Inflammatory macrophage (primary cell): ENCODE data around the gene LPCAT1.
"Not testable (repeated sequence)": the region's sequence is repeated elsewhere in the genome, so short reads cannot be mapped to it uniquely, and the experiment has no call there.

Source experiments
- DNase-seq, 2 donors: peaks; one replicate each; pipeline ENCODE4 v3.0.0-alpha.2; 2020 to 2022

LPCAT1 gene

DNA sequence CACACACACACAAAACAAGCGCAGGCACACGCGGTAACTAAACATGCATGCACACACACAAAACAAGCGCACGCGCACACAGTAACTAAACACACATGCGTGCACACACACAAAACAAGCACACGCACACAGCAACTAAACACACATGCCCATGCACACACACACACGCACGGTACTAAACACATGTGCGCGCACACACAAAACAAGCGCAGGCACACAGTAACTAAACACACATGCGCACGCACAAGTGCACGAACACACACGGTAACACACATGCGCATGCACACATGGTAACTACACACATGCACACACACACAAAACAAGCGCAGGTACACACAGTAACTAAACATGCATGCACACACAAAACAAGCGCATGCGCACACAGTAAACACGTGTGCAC, 58.6 kb downstream of the LPCAT1 start:
- no peak for DNase-seq

DNA sequence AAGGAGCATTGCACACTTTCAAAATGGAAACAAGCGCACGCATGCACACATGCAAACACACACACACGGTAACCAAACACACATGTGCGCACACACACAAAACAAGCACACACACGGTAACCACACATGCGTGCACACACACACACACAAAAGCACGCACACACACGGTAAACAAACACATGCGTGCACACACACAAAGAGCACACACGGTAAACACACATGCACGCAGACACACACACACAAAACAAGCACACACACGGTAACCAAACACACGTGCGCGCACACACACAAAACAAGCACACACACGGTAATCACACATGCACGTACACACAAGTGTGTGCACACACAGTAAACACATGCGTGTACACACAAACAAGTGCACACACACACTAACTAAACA, 59.2 kb downstream of the LPCAT1 start:
- no peak for DNase-seq

DNA sequence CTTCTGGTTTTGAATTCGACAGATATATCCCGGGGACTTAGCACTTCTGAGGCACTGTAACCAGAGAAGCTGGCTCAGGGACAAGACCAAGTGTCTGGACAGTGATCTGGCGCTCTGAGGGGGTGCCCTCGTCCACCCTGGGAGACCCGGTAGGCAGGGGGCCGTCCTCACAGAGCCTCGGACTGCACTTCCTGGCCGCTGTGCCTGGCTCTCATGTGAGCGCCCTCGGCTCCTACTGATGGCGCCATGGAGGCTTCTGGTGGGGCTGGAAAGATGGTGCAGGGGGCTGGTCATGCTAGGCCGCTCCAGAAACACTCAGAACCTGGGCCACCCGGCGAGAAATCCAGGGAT, 59.7 kb downstream of the LPCAT1 start:
- DNase-seq, result no peak

DNA sequence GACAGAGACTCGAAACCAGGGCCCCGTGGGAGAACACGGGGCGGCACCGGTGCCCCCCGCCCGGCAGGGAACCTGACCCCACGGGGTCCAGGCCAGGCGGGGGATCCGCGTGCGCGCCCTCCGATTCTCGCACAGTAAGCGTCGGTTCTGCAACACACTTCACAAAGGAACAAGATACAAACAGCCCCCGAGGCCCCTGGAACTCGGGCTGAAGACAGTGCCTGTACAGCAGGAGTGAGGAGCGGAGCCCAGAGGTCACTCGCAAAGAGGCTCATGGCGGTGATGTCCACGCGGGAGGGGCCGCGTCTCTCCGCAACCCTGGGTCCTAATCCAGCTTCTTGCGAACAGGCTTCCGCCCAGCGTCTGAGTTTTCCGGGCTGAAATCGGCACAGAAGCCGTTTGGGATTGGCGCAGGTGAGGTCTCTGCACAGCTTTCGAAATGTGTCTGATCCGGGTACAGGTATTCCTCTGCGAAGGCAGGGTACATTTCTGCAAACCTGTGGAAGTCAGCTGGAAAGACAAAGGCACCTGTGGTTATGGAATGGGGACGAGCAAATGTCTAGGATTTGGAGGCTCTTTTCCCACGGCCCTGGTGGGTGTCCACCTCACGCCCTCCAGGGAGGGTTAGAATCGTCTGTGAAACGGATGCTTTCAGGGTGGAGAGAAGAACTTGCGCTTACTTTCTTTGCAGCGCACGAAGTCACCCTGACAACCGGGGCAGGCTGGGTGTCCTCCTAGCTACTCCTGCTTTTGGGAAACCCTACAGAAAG, 60.2 kb downstream of the LPCAT1 start:
- DNase-seq, result no peak

DNA sequence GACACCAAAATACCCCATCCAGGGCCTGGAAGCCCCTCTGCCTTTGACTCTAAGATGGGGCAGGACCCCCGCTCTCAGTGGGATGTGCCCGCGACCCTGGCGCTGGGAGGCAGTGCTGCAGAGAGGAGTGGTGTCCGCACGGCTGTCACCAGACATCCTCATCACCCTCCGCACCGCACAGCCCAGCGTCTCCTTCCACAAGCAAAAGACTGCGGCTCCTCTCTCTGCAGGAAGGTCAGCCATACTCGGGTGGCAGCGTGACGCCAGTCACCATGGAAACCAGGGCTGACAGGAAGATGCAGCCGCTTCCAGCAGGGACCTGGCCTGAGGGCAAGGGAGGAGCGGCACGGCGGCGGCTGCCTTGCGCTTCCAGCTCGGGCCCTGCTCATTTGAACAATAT, 61.4 kb downstream of the LPCAT1 start:
- DNase-seq, result no peak

DNA sequence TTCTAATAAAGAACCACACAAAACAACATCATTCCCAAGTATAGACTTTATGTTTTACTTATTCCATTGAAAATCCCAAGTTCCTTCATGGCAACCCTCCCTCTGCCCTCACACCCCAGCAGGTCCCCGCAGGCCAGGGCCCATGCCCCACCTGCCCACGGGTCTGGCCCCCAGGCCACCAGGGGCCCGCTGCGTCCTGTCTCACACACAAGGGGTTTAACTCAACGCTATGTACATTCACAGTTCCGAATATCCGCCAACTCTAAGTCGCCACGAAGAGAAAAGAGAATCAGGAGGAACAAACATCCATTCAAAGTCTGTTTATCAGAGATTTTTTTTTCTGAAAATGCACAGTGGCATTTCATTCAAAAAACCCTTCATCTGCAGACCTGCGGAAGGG, 62.4 kb downstream of the LPCAT1 start:
- no peak for DNase-seq

DNA sequence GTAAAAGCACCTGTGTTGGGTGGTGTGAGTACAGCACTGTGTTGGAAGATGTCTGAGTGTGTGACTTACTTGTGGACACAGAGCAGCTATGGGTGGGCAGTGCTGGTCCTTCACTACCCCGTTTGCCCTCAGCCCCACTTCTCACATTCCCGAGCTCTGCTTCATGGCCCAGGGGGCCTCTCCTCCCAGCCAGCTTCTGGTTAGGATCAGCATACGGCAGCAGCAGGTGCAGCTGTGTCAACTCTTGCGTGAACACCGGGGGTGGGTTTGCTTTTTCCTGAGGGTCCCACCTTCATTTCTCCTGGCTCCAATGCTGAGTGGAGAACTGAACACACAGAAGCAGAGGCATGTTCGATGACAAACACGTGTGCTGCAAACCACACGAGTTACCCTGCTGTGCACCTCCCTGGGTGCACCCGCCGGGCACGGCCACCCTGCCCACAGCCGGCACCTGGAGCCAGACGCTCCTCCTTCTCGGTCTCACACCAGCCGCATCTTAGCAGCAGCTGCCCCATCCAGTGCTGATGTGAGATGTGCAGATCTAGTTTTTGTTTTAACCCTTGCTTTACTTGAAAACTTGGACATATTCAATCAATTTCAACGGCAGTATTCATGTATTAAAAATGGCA, 63.6 kb downstream of the LPCAT1 start:
- no peak for DNase-seq

DNA sequence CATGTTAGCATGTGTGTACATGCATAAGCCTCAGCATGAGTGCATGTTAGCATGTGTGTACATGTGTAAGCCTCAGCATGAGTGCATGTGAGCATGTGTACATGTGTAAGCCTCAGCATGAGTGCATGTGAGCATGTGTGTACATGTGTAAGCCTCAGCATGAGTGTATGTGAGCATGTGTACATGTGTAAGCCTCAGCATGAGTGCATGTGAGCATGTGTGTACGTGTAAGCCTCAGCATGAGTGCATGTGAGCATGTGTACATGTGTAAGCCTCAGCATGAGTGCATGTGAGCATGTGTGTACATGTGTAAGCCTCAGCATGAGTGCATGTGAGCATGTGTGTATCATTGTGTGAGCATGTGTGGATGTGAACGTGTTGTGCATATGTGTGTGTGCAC, 64.3 kb downstream of the LPCAT1 start:
- not testable (repeated sequence) for DNase-seq

DNA sequence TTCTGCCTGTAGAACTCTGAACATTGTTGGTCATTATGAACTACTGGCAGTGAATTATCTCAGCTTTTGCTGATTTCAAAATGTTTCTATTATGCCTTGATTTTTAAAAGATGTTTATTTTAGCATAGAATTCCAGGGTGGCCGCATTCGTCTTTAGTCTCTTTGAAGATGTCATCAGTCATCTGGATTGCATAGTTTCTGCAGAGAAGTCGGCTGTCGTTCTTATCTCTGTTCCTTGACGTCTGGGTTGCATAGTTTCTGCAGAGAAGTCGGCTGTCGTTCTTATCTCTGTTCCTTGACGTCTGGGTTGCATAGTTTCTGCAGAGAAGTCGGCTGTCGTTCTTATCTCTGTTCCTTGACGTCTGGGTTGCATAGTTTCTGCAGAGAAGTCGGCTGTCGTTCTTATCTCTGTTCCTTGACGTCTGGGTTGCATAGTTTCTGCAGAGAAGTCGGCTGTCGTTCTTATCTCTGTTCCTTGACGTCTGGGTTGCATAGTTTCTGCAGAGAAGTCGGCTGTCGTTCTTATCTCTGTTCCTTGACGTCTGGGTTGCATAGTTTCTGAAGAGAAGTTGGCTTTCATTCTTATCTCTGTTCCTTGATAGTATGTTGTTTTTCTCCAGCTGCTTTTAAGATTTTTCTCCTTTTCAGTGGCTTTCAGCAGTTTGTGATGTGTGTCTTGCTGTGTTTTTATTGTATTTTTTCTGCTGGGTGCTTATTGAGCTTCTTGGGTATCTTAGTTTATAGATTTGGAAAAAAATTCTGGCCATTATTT, 67.5 kb downstream of the LPCAT1 start:
- not testable (repeated sequence) for DNase-seq

DNA sequence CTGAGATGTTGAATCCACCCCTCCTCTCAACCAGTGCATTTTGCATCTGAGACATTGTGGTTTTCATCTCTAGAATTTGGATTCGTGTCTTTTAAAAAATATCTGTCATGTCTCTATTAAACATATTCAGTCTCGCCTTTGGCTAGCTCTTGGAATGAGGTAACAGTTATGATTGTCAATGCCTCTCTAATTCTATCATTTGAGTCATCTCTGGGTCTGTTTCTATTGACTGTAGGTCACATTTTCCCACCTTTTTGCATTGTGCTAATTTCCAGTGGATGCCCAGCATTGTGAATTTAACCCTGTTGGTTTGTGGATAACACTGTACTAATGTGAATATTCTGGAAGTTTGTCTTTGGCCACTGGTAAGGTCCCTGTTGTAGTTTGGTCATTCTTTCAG, 70.1 kb downstream of the LPCAT1 start:
- DNase-seq, result no peak

DNA sequence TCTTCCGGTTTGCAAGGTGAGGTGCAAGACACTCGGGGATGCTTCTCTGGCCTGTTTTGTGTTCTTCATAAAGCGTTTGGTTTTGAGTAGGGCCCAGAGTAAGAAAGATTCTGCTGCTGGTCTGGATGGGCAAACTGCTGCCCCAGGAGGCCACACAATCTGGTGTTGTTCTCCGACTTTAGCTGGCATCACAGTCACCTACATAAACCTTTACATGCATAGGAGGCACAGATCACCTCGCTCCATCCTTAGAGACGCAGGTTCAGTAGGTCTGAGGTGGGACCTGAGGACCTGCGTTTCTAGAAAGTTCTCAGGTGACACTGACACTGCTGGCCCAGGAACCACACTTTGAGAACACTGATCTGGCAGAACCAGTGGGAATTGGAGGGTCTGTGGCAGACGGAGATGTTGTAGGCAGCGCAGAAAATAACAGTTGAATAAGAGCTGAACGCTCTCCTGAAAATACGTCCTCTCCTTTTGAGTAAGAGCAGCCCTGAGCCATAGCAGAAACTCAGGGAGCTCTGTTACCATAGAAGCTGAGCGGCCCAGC, 74.6 kb downstream of the LPCAT1 start:
- DNase-seq, result no peak

DNA sequence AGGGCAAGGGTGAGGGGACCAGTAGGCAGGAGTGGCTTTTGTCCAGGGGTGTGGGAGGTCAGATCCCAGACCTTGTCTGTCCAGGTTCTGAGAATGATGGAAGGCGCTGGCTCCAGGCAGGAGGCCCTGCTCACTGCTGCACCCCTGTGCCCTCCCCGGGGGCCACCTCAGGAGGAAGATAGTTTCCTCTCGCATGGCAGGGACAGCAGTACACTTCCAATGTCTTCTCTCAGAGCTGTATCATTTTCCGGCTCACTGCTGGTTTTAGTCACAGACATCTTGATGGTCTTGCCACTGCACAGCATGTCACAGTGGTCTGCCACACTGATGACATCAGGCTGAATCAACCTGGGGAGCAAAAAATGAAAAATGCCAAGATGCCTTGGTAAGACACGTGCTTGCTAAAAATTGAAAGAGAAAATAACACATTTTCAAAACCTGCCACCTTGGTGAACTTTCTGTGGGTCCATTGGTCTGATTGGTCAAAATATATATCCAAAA, 75.2 kb downstream of the LPCAT1 start:
- no peak for DNase-seq

DNA sequence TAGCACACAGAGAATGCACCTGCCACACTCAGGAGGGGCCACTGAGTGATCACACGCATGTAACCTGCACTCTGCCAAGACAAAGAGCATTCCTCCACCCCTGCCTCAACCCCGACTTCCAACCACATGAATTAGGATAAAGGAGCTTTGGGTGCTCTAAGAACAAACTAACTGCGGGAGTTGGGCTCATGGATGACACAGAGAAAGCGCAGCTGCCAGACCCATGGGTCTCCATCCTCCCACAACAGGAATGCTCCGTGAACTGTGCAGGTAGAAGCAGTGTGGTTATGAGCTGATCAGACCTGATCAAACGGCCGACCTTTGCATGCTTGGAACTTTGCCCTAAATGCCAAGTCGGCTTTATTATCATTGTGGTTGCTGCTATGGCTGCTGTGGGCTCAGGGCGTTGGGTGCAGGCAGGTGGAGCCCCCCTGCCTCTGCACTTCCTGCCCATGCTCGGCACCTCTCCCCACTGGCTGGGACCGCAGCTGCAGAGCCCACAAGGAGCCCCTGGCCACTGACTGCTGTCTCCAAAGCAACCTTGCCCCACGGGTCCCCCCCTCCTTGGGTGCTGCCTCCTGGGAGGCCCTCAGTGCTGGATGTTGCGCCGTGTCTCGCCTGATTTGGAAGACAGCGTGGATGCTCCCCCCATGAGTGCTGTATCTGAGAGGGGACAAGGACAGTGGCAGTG, 75.9 kb downstream of the LPCAT1 start:
- DNase-seq, result no peak

DNA sequence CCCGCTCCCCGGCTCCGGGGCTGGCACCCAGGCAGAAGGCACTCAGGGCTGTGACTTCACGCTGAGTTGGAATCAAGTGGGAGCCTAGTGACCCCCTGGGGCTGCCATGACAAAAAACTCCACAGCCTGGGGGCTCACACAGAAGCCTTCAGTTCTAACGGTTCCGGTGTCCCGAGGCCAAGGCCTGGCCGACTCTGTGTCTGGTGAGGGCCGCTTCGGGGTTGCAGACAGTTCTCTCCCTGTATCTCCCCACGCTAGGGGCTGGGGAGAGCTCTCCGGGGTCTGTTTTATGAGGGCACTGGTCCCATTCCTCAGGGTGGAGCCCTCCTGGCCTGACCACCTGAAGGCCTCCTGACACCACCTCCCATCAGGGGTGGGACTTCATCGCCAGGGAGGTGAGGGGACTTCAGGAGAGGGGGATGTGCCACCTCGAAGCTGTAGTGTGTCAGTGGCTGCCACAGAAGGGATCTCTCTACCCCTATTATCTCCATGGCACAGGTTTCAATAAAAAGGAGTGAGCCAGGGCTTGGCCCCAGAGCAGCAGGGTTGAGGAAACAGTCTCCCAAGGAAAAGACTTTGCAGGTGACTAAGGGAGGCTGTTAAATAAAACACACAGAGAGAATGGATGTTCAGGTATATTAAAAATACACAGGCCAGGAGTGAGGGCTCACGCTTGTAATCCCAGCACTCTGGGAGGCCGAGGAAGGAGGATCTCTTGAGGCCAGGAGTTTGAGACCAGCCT, 77.0 kb downstream of the LPCAT1 start:
- no peak for DNase-seq

DNA sequence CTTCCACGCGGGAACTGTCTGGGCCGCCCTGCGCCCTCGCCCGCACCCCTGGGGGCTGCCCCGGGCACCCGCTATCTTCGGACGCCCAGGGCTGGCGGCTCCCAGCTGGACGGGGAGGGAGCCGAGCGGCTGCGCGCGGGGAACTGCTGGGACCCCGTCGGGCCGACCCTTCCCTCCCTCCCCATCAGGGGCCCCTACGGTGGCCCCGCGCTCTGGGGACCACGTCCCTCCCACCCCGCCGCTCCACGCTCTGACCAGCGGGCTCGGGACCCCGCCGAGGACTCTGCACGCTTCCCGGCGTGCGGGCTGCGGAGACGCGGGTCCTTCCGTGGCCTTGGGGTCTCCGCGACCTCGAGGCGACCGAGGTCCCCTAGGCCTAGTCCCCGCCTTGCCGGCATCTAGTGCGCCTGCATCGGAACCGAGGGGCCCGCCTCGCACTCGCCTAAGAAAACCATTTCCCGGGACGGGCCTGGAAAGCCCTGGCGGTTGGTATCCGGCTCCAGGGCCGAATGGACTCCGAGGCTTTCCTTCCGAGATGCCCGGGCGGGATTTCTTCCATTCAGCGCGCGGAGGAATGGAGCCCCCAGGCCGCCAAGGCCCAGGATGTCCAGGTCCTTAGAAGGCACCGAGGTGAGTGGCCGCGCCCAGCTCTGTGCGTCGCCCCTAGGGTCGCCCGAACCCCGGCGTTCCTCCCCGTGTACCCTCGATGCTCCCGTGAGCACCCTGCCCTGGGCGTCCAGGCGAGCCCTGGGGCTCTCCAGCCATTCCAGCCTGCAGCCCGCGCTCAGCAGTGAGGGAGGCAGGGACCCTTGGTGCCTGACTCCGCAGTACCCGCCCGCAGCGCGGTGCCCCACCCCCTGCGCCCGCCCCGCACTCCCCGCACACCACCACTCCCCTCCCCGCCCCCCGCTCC, 77.8 kb downstream of the LPCAT1 start:
- DNase-seq, result no peak

DNA sequence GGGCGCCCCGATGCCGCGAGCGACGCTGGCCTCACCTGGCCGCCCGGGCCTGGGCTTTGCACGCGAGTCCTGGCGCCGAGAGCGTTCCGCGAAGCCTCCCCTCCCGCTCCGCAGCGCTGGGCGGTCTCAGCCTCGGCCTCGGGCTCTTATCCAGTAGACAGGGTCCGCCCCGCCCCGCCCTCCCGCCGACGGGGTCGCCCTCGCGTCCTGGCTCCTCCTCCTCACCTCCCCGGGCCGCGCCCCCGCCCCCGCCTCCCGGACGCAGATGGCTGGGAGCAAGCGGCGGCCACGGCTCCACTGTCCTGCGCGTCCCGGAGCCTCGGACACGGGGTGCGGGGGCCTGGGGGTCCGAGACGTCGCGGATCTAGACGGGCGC, 78.5 kb downstream of the LPCAT1 start, which contains the start of gene SLC6A3:
SLC6A3 (minus strand) TSS at position 128 of the 376 bp plus-strand sequence. CDS start 2,243 bp downstream, outside the sequence.
- no peak for DNase-seq

DNA sequence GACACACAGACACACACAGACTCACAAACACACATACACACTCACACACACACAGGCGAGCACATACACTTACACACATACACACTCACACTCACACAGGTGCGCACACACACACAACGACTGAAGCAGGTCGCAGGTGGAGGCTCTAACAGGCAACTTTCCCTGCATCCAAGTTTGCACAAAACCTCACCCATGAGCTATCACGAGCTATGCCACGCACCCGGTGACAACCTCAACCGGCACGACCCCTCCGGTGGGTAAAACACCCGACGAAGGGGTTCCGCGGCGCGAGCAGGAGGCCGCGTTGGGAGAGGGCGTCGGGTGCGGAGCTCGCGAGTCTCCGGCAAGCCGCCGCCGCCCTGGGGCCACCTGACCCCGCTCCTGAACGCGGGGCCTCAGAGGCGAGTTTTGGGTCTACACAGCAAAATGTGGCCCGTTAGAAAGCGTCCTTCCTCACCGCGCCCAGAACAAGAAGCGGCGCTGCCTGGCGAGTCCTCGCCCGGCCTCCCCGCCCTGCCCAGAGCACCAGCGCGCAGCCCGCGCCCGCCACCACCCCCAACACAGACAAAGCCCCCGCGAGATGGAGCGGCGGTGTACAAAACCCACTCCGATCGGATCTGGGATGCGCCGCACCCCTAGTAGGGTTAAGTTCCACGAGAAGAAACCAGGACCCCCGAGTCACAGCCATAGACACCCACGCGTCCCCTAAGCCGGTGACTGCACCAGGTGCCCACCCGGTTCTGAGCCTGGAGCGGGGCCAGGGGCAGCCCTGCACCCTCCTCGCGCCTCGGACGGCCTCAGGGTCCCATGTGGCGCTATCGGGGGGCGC, 79.2 kb downstream of the LPCAT1 start:
- no peak for DNase-seq

DNA sequence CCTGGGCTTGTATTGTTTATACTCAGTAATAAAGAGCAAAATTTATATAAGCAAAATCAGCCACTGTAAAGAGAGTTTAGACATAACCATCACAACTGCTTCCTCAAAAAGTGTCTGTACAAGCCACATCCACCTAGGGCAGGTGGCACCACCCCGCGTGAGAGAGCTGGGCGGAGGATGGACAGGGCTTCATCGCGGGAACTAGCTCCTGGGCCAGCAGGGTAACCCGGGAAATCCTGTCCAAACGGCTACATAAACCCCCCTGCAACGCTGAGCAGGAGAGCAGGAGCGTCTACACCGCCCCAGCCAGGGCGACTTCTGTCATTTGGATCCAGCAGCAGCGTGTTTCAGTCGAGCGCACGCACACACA, 79.8 kb downstream of the LPCAT1 start:
- no peak for DNase-seq

DNA sequence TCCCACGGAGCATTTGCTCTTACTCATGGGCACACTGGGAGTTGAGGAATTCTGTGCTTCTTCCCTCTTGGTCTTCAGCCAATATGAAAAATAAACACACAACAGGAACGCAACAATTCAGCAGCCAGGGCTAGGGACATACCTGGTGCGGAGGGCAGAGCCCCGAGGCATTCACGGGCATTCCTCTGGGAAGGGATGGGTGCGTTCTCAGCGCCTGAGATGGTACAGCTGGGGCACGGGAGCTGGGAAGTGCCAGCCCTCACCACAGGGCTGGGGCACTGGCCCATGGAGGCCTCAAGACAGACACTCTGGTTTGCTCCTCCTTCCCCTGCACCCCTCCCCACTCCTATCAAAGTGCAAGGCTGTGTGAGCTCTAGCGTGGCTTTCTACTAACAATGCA, 80.6 kb downstream of the LPCAT1 start:
- no peak for DNase-seq
